ENCODE measurements around the gene NPHS1.
"Not testable (repeated sequence)": the region's sequence is repeated elsewhere in the genome, so short reads cannot be mapped to it uniquely, and the experiment has no call there.

The NPHS1 gene

GRCh38 chr19:35853038-35853756 is 893 bp upstream of the NPHS1 start:
- DNase-seq, result no peak
- in situ Hi-C loops (cut with MboI; ENCODE audit: low pct_unique_long_range_greater_than_20kb, low sequenced_read_pairs), result no loop called here

GRCh38 chr19:35851213-35852028 is 883 bp downstream of the NPHS1 start:
- in situ Hi-C loops (cut with MboI; ENCODE audit: low pct_unique_long_range_greater_than_20kb, low sequenced_read_pairs), result no loop called here

GRCh38 chr19:35848919-35849505 is 3.3 kb downstream of the NPHS1 start:
- DNase-seq, result no peak
- in situ Hi-C loops (cut with MboI; ENCODE audit: low pct_unique_long_range_greater_than_20kb, low sequenced_read_pairs), result no loop called here

More at GRCh38 chr19:35851213-35852028, 883 bp downstream of the NPHS1 start:
- no peak for DNase-seq

- no peak for DNase-seq
- in situ Hi-C loops (cut with MboI; ENCODE audit: low pct_unique_long_range_greater_than_20kb, low sequenced_read_pairs), result no loop called here
Observed at GRCh38 chr19:35848486-35848885, 3.8 kb downstream of the NPHS1 start.

GRCh38 chr19:35847911-35848310 is 4.4 kb downstream of the NPHS1 start:
- DNase-seq, result no peak
- in situ Hi-C loops (cut with MboI; ENCODE audit: low pct_unique_long_range_greater_than_20kb, low sequenced_read_pairs), result no loop called here

GRCh38 chr19:35846038-35846668 is 6.2 kb downstream of the NPHS1 start:
- no peak for DNase-seq

GRCh38 chr19:35845215-35846037 is 6.9 kb downstream of the NPHS1 start:
- in situ Hi-C loops (cut with MboI; ENCODE audit: low pct_unique_long_range_greater_than_20kb, low sequenced_read_pairs), result no loop called here
- DNase-seq, result no peak

More at GRCh38 chr19:35846038-35846668, 6.2 kb downstream of the NPHS1 start:
- in situ Hi-C loops (cut with MboI; ENCODE audit: low pct_unique_long_range_greater_than_20kb, low sequenced_read_pairs), result no loop called here

GRCh38 chr19:35844482-35845214 is 7.7 kb downstream of the NPHS1 start:
- no peak for DNase-seq
- in situ Hi-C loops (cut with MboI; ENCODE audit: low pct_unique_long_range_greater_than_20kb, low sequenced_read_pairs), result no loop called here

GRCh38 chr19:35843676-35844481 is 8.4 kb downstream of the NPHS1 start:
- in situ Hi-C loops (cut with MboI; ENCODE audit: low pct_unique_long_range_greater_than_20kb, low sequenced_read_pairs), result no loop called here
- no peak for DNase-seq

- in situ Hi-C loops (cut with MboI; ENCODE audit: low pct_unique_long_range_greater_than_20kb, low sequenced_read_pairs), result no loop called here
Observed at GRCh38 chr19:35842666-35843272, 9.5 kb downstream of the NPHS1 start.

GRCh38 chr19:35841961-35842595 is 10.2 kb downstream of the NPHS1 start:
- in situ Hi-C loops (cut with MboI; ENCODE audit: low pct_unique_long_range_greater_than_20kb, low sequenced_read_pairs), result no loop called here
- DNase-seq, result no peak

More at GRCh38 chr19:35842666-35843272, 9.5 kb downstream of the NPHS1 start:
- DNase-seq, result no peak

- DNase-seq; in situ Hi-C loops (cut with MboI; ENCODE audit: low pct_unique_long_range_greater_than_20kb, low sequenced_read_pairs): not testable (repeated sequence)
Observed at GRCh38 chr19:35836096-35836495, 16.2 kb downstream of the NPHS1 start.

GRCh38 chr19:35833972-35834371 is 18.3 kb downstream of the NPHS1 start:
- in situ Hi-C loops (cut with MboI; ENCODE audit: low pct_unique_long_range_greater_than_20kb, low sequenced_read_pairs), result no loop called here
- DNase-seq, result no peak

- no peak for DNase-seq
- in situ Hi-C loops (cut with MboI; ENCODE audit: low pct_unique_long_range_greater_than_20kb, low sequenced_read_pairs), result no loop called here
Observed at GRCh38 chr19:35832054-35832453, 20.2 kb downstream of the NPHS1 start.

GRCh38 chr19:35830986-35831385 is 21.3 kb downstream of the NPHS1 start:
- in situ Hi-C loops (cut with MboI; ENCODE audit: low pct_unique_long_range_greater_than_20kb, low sequenced_read_pairs), result no loop called here

GRCh38 chr19:35828692-35829301 is 23.5 kb downstream of the NPHS1 start:
- in situ Hi-C loops (cut with MboI; ENCODE audit: low pct_unique_long_range_greater_than_20kb, low sequenced_read_pairs), result no loop called here
- DNase-seq, result peak; percentile 50

More at GRCh38 chr19:35830986-35831385, 21.3 kb downstream of the NPHS1 start:
- DNase-seq, result no peak

Data from KBM-7 (cell line).